HepG2 (cell line): ENCODE data around the gene DUS3L. TPM values are rescaled to one million over a fixed set of nuclear protein-coding genes. Genes with fewer than 3 reads are reported as not detected.

Experiments
- CENPBD1 ChIP-seq: sonication (generic); formaldehyde crosslinking; IDR thresholded peaks from 2 replicates; pipeline ENCODE4 v1.8.0; 2022; ENCODE audit warnings: missing genetic modification reagents, low read depth, mild to moderate bottlenecking, borderline replicate concordance
- E2F2 ChIP-seq: sonication (generic); formaldehyde crosslinking; IDR thresholded peaks from 2 replicates; pipeline ENCODE4 v1.4.0; 2020; ENCODE audit warnings: missing genetic modification reagents, borderline replicate concordance
- ELF4 ChIP-seq: sonication (generic); formaldehyde crosslinking; IDR thresholded peaks from 2 replicates; pipeline ENCODE4 v1.5.0; 2020; ENCODE audit warnings: missing genetic modification reagents, mild to moderate bottlenecking, moderate library complexity, borderline replicate concordance
- HDAC2 ChIP-seq: sonication (generic); formaldehyde crosslinking; IDR thresholded peaks from 2 replicates; pipeline ENCODE4 v1.4.0; 2020; ENCODE audit warnings: missing genetic modification reagents
- HNF1A ChIP-seq, 2 experiments: sonication (generic) in 1 of 2; formaldehyde crosslinking in 1 of 2; IDR thresholded peaks; 2 replicates each; pipeline versions ENCODE4 v1.4.0 to v1.6.1; 2016 to 2020; ENCODE audit warnings: borderline replicate concordance in 1 of 2, low read depth in 1 of 2, mild to moderate bottlenecking in 1 of 2, missing genetic modification reagents in 1 of 2
- IRF9 ChIP-seq: sonication (generic); formaldehyde crosslinking; IDR thresholded peaks from 2 replicates; pipeline ENCODE4 v1.8.0; 2022; ENCODE audit warnings: missing genetic modification reagents, mild to moderate bottlenecking, borderline replicate concordance
- JARID2 ChIP-seq: sonication (generic); formaldehyde crosslinking; IDR thresholded peaks from 2 replicates; pipeline ENCODE4 v1.8.1; 2023; ENCODE audit warnings: missing genetic modification reagents, inconsistent platforms; ENCODE audit not compliant: insufficient replicate concordance
- MAFG ChIP-seq: sonication (generic); formaldehyde crosslinking; IDR thresholded peaks from 2 replicates; pipeline ENCODE4 v1.5.1; 2020; ENCODE audit warnings: mild to moderate bottlenecking, missing genetic modification reagents
- MLLT10 ChIP-seq: sonication (generic); formaldehyde crosslinking; IDR thresholded peaks from 2 replicates; pipeline ENCODE4 v1.4.0; 2020; ENCODE audit warnings: missing genetic modification reagents
- SMAD3 ChIP-seq: sonication (generic); formaldehyde crosslinking; IDR thresholded peaks from 2 replicates; pipeline ENCODE4 v1.4.0; 2020; ENCODE audit warnings: missing genetic modification reagents
- SMAD9 ChIP-seq: sonication (generic); formaldehyde crosslinking; IDR thresholded peaks from 2 replicates; pipeline ENCODE4 v1.5.1; 2020; ENCODE audit warnings: mild to moderate bottlenecking, missing genetic modification reagents
- SRY ChIP-seq: sonication (generic); formaldehyde crosslinking; IDR thresholded peaks from 2 replicates; pipeline ENCODE4 v1.8.0; 2022; ENCODE audit warnings: mild to moderate bottlenecking, missing genetic modification reagents
- THAP11 ChIP-seq: IDR thresholded peaks from 2 replicates; pipeline ENCODE4 v1.6.1; 2016; ENCODE audit warnings: missing biosample characterization, missing genetic modification reagents
- TOE1 ChIP-seq: sonication (generic); formaldehyde crosslinking; IDR thresholded peaks from 2 replicates; pipeline ENCODE4 v1.4.0; 2020; ENCODE audit warnings: mild to moderate bottlenecking, missing genetic modification reagents
- ZBTB26 ChIP-seq: IDR thresholded peaks from 2 replicates; pipeline ENCODE4 v1.6.1; 2016; ENCODE audit warnings: missing compliant biosample characterization, missing genetic modification reagents, borderline replicate concordance
- ZFP36 ChIP-seq: fragments of 150-350 bp; IDR thresholded peaks from 2 replicates; pipeline ENCODE4 v1.6.1; 2018; ENCODE audit warnings: borderline replicate concordance, low read length, low read depth; ENCODE audit not compliant: partially characterized antibody
- ZNF12 ChIP-seq: sonication (generic); formaldehyde crosslinking; IDR thresholded peaks from 2 replicates; pipeline ENCODE4 v1.5.0; 2020; ENCODE audit warnings: missing genetic modification reagents
- ZNF329 ChIP-seq: sonication (generic); formaldehyde crosslinking; IDR thresholded peaks from 2 replicates; pipeline ENCODE4 v1.9.0; 2021; ENCODE audit warnings: low read depth, mild to moderate bottlenecking, missing genetic modification reagents
- ZNF44 ChIP-seq: sonication (generic); formaldehyde crosslinking; IDR thresholded peaks from 2 replicates; pipeline ENCODE4 v1.5.1; 2020; ENCODE audit warnings: mild to moderate bottlenecking, missing genetic modification reagents
- ZNF691 ChIP-seq: sonication (generic); formaldehyde crosslinking; IDR thresholded peaks from 2 replicates; pipeline ENCODE4 v1.4.0; 2020; ENCODE audit warnings: missing genetic modification reagents, low read depth, mild to moderate bottlenecking, borderline replicate concordance
- polyA plus RNA-seq, 8 experiments: library from polyadenylated mRNA; depleted of rRNA in 3 of 8; stranded (reverse) in 7 of 8; unstranded in 1 of 8; fragments of >200 nt; fragmentation: Illumina TruSeq in 4 of 8; extraction: Trizol in 4 of 8; gene quantifications; 2 replicates each; pipeline versions ENCODE4 v1.2.1 to v1.2.3, GENCODE V29; 2011 to 2016; ENCODE audit warnings: low read depth in 4 of 8, missing spikeins in 1 of 8, mixed read lengths in 1 of 8; ENCODE audit not compliant: insufficient read depth in 1 of 8
- total RNA-seq, 5 experiments: library from RNA; depleted of rRNA; stranded (reverse); fragments of >200 nt; fragmentation: Illumina TruSeq; extraction: Trizol; gene quantifications; 2 replicates each; pipeline ENCODE4 v1.2.3, GENCODE V29; 2016; ENCODE audit warnings: low read depth in 1 of 5

The DUS3L gene
- total and polyA plus RNA-seq, 2 of the 13 experiments (the other 11 are each of a cell fraction or from before 2014, with no cell fraction given): 13.3 to 25.1 TPM

GRCh38 chr19:5837761-5838352 is 46.9 kb upstream of the DUS3L start (continued):
- TF ChIP-seq ZNF691 (CRISPR knock-in tag) (no peak), HDAC2 (0 out of 2 replicates have a peak, but pooled peaks have one; percentile 28), ZNF12 (CRISPR knock-in tag) (0 out of 2 replicates have a peak, but pooled peaks have one; percentile 20), SRY (no peak), HNF1A (IDR thresholded peaks at IDR 0.05; ENCODE audit: low read depth) (no peak), HNF1A (CRISPR knock-in tag; IDR thresholded peaks at IDR 0.05; ENCODE audit: borderline replicate concordance) (peak; percentile 26; the same call in 1 of the 2 replicates), ZNF44 (no peak), JARID2 (CRISPR knock-in tag) (no peak), SMAD9 (CRISPR knock-in tag) (no peak), ZFP36 (no peak), MLLT10 (CRISPR knock-in tag) (no peak), E2F2 (CRISPR knock-in tag) (no peak), TOE1 (CRISPR knock-in tag) (no peak), ZNF329 (CRISPR knock-in tag) (0 out of 2 replicates have a peak, but pooled peaks have one; percentile 41), IRF9 (CRISPR knock-in tag) (no peak), THAP11 (CRISPR knock-in tag) (no peak), ZBTB26 (no peak), MAFG (no peak), CENPBD1 (no peak), ELF4 (CRISPR knock-in tag) (no peak), SMAD3 (CRISPR knock-in tag) (no peak)
